ENCODE data around the gene CCNJL.
"Not testable (repeated sequence)": the region's sequence is repeated elsewhere in the genome, so short reads cannot be mapped to it uniquely, and the experiment has no call there.

Gene CCNJL

DNA sequence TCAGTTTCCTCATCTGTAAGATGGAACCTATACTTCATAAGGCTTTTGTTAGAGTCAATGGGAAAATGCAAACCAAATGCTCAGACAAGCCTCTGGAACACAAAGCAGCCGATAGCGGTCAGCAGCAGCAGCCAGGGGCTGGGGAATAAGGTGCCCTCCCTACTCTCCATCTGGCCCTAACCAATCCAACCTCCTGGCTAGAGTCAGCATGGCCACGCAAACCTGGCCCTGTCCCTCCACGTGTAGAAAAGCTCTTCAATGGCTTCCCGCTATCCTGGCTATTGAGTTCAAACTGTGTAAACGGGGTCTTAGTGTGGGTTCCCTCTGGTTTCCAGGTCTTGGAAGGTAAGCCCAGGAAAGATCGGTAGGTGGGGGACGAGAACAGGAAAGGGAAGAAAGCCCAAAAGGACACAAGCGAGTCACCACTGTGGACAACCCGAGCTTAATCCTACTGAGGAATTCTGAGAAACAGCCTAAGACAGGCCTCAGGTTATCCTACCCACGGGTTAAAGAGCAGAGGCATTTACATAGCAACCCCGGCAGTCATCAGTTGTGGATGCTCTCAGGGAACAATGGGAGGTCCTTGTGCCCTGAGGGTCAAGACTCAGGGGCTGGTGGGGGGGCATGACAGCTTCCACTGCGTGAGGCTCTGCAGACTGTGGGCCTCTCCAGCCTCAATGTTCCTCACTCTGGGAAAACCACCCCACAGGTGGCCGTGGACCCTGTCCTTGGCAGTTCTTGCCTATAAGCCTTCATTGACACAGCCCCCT lies 52.2 kb downstream of the CCNJL start:
- DNase-seq, result no peak

DNA sequence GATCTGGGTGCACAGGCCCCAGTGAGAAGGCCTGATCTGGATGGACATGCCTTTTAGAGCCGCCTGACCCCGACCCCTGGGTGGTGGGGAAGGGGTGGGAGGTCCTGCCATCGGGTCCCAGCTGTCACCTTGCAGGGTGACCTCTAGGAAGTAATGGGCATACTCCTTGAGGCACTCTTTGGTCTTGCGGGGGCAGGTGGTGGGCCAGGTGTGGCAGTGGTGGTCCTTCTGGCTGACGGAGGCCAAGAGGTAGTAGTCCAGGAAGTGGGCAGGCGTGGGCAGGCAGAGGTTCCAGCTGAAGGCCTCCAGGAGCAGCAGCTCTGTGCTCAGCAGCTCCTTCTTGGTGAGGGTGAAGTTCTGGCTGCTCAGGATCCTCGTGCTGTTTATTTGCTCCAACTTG lies 53.0 kb downstream of the CCNJL start:
- DNase-seq, result no peak

DNA sequence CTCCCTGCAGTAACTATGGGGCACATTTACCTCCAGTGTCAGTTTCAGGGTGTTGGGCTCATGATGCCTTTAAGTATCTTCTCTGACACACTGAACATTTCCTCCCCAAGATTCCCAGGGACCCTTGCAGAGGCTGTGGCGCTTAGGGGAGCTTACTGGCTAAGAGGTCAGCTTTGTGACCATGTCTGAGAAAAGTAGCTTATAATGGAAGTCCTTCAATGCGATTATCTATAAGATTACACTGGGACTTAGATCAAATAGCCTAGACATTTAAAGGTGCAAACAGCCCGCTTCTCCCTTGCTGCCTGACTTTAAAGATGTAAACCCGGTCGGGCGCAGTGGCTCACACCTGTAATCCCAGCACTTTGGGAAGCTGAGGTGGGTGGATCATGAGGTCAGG lies 57.7 kb downstream of the CCNJL start:
- no peak for DNase-seq

DNA sequence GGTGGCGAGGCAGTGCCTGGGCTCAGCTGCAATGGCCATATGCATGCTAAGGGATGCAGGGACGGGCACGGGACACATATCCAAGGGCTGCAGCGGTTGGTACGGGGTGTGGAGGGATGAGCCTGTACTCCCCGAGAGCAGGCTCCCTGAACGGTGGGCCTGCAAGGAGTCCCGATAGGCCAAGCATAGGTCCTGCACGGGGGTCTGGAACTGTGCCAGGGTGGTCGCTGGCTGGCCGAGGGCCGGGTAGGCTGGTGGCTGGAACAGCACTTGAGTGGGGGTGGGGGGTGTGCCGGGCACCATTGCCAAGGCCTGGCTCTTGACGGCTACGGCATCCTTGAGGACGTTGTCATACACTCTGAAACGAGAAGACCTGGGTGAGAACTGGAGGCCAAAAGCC lies 58.9 kb downstream of the CCNJL start:
- no peak for DNase-seq

DNA sequence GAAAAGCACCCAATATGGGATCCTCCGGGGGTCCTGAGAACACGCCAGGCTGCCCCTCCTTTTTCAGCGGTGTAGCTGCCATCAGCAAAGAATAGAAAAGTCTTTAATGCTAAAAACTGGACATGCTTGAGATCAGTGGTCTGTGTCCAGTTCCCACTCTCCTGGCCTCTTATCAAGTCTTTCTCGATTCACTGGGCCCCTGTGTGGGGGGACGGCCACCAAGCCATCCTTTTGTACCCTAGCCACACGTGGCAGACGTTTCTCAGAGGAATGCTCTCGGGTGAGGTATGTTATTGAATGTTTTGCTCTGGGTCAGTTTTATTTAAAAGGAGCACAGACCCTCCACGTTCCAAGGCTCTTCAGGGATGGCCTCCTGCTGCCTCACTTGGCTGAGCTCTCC lies 59.4 kb downstream of the CCNJL start:
- no peak for DNase-seq

DNA sequence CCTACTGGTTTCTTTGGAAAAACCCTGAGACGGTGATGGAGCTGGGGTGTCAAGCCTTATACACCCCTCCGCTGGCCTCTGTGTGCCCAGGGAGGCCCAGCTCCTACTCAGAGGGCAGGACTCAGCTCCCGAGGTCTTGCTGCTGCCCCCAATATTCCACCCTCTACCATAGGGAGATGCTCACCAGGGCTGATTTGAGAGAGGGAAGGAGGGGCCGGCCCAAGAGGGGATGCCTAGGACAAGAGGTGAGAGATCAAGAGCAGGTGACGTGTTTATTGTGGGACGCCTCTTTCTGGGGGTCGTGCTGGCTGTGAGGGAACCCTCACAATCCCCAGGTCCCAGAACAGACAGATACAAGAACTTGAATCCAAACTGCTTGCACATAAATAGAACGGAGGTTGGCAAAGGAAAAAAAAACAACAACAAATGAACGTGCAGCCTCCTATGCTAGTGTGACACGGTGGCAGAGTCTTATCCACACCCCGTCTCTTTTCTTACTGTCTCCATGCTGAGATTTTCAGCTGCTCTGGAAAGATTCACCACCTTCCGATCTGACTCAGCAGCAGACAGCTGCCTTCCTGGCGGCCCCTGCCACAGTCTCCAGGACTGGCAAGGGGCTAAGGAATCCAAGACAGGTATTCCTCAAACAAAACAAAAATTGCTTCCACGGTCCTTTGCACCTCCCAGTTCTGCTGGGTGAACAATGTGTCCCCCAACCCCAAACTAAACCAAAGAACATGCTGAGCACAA lies 60.8 kb downstream of the CCNJL start:
- DNase-seq, result no peak

DNA sequence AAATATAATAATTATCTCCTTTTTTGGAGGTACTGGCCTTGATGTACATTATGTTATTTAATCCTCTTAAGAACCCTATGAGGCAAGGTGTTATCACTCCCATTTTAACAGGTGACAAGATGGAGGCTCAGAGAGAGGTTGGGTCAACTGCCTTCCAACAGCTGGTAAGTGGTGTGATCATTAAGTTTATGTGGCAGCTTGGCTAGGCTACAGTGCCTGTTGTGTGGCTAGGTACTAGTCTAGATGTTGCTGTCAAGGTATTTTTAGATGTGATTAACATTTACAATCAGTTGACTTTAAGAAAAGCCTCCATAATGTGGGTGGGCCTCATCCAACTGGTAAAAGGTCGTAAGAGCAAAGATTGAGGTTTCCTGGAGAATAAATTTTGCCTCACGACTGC lies 61.5 kb downstream of the CCNJL start:
- no peak for DNase-seq

DNA sequence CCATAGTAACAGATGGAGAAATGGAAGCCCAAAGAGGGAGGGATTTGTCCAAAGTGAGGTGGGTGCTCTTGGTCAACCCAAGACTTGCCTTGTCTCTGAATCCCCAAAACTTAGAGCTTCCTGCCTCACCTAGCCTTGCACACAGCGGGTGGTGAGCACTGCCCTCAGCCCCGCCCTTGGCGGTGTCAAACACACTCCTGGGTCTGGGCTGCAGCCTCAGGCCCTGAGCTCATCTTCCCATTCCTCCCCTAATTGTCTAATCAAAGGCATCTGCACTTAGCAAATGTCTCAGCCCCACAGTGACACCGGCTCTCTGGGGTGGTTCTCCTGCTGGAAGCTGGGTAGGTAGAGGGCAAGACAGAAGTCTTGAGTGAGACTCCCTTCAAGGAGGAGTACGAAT lies 62.1 kb downstream of the CCNJL start:
- no peak for DNase-seq

DNA sequence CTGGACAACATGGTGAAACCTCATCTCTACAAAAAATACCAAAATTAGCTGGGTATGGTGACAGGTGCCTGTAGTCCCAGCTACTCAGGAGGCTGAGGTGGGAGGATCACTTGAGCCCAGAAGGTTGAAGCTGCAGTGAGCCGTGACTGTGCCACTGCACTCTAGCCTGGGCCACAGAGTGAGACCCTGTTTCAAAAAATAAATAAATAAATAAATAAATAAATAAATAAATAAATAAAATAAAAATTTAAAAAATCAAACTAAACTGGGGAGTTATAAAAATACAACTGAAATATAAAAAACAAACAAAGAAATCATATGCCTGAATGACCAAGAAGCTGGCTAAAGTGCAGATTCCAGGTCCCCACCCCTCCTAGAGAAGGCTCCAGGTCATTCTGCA lies 62.8 kb downstream of the CCNJL start:
- DNase-seq, result not testable (repeated sequence)

DNA sequence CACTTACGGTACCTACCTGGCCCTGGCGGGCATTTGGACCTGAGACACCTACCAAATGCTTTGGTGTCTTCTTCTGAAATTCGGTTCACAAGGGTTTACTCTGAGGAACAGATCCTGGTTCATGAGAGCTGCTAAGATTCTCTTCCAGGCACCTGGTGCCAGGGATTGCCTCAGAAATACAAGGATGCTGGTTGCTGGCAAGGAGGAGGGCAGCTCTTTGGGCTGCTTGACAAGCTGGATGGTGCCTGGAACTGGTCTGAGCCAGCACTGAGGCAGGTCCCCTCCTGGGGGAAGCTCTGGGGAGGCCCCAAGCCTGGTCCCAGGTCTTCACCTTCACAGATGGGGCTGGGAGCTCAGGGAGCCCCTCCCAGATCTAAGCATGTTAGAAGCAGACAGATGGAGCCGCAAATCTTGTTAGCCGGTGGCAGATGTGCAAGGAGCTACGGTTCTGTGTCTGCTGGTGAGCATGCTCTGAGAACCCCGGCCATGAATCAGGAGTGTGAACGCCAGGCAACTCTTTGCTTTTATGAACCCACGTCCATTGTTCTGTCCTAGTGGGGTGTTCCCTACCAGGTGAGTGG lies 66.8 kb downstream of the CCNJL start:
- no peak for DNase-seq

DNA sequence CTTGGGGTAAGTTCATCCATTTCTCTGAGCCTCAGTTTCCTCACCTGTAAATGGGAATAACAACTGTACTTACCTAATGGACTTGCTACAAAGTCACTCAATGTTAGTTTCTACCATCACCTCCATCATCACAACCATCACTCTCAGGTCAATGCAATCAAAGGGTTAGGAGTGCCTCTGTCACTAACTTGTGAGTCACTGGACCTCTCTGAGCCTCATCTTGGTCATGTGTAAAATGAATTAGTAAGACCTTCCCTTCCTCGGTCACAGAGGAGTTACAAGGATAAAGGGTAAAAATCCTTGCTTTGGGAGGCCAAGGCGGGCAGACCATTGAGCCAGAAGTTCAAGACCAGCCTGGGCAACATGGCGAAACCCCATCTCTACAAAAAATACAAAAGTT lies 70.2 kb downstream of the CCNJL start:
- peak in 2 of 3 donors; percentile 26 to 37 for DNase-seq

DNA sequence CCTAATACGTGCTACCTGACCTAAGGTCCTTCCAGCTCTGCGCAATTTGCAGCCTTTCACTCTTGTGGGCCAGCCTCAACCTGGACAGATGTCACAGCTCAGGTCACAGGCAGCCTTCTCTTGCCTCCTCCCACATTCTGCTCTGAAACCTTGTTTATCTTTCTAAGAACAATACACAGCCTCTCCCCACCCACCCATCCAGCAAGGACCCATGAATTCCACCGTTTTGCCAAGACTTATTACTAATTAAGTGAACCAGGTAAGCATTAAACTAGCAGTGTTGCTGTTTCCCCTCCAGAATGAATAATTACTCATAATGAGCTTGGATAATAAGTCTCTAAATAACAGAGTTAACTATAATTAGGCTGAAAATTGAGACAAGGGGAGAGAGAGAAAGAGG lies 72.0 kb downstream of the CCNJL start:
- no peak for DNase-seq

DNA sequence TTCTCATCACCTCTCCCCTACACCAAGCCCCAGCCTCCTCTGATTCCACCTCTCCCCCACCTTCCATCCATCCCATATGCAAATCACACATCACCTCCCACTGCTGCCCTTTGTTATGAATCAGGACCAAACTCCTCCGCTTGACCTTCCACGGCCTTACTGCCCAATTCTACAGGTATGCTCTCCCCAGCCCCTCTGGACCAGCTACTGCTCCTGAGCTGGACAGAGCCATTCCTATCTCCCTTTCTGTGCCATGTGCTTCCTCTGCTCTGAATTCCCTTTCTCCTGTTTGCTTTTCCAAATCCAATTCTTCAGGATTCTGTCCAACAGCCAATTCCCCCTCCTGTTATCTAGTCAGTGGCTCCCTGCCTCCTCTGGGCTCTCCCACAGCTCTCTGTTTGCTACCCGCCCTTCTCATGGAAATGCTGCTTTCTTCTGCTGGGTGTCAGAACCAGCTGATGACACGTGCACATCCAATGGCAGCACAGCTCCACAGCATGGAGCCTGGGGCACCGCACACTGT lies 74.7 kb downstream of the CCNJL start:
- DNase-seq, result no peak

DNA sequence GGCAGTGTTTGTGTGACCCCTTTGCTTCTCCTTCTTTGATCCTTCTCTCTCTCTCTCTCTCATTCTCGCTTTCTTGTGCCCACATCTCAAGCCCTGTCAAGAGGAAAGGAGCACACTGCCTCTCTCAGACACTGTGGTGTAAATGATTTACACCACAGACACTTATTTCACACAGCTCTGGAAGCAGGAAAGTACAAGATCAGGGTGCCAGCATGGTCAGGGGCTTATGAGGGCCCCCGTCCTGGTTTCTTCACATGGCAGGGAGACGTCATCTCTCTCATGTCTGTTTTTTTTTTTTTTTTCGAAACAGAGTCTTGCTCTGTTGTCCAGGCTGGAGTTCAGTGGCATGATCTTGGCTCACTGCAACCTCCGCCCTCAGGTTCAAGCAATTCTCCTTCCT lies 76.6 kb downstream of the CCNJL start:
- DNase-seq, result no peak

DNA sequence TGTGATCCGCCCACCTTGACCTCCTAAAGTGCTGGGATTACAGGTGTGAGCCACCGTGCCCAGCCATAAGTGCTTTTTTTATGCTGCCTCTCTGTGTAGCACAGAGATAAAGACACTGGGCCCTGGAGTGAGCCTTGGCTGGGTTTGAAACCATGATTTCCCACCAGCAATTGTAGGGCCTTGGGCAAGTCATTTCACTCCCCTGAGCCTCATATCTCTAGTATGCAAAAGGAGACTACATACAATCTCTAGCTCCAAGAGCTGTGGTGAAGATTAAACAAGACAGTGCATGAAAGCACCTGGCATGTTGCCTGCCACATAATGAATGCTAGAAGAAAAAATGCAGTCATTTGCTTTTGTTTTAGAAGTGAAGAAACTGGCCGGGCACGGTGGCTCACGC lies 79.1 kb downstream of the CCNJL start:
- DNase-seq, result no peak

DNA sequence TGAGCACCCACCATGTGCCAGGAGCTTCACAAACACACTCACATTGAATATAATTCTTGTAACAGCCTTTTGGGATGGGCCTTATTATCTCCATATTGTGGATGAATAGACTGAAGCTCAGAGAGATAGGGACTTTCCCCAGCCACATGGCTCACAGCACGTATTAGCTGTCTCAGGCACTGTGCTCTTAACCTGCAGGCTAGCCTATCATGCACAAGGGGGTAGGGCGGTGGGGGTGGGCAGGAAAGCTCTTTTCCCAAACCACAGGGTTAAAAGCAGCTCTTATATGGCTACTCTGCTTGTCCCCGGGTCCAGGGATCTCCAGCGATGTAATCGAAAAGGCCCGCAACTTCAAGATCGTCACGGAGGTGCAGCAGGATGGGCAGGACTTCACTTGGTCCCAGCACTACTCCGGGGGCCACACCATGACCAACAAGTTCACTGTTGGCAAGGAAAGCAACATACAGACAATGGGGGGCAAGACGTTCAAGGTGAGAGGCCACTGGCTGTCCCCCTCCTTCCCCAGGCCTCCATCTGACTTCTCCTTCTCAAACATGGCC lies 80.5 kb downstream of the CCNJL start:
- DNase-seq, result peak; percentile 23 to 43 (median 41)

DNA sequence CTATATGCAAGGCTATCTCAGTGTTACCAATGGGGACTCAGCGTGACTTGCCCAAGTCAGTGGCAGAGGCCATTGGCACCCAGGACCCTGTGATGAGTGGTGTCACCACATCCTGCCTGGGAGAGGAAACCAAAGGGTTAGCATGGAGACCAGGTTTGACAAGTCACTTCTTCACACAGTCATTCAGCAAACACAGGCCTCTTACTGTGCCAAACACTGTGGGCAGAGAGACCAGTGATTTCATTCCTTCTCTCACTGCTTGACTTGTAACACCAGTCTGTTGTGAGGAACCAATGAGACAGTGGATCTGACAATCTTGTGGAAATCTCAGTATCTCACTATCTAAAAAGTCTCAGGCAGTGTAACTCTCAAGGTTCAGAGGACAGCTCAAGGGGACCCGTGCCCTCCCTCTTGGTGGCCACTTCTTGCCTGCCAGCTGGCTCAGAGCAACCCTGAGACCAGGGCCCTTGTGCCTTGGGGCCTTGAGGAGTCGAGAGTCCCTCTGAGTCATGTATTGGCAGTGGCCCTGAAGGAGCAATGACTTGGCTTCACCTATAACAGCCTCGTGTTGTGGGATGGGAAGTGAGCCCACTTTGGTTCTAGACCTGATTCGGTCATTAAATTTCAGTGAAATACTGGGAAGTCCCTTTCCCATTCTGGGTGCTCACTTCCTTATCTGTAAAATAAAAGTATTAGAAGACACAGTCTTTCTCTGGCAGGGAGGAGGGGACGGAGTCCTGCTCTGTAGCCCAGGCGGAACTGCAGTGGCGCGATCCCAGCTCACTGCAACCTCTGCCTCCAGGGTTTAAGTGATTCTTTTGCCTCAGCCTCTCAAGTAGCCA lies 81.5 kb downstream of the CCNJL start:
- peak; percentile 91 to 94 (median 93) for DNase-seq

DNA sequence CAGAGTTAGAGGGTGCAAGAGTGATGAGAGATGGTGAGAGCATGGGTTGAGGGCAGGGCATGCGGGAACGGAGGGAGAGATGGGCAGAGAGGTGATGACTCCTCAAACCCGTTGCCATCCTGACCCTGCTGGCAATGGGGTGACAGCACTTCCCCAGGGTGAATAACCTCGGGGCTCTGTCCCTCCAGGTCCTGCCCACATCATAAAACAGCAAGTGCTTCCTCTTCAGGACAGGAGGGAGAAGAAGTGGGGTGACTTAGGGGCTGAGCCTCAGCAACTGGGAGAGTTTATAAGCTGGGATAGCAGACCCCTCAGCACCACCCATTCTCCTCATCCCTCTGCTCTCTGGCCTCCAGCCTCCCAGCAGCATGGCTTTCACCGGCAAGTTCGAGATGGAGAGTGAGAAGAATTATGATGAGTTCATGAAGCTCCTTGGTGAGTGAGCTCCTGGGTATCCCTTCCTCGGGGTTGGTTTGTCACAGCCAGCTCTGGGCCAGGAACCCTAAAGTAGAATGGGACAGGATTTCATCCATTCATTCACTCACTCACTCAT lies 83.1 kb downstream of the CCNJL start, which contains the start of gene FABP6:
FABP6 (plus strand) TSS at position 317 of the 553 bp plus-strand sequence; CDS start at position 369, 52 bp downstream.
- DNase-seq, result peak in 2 of 3 donors; percentile 16 to 22

DNA sequence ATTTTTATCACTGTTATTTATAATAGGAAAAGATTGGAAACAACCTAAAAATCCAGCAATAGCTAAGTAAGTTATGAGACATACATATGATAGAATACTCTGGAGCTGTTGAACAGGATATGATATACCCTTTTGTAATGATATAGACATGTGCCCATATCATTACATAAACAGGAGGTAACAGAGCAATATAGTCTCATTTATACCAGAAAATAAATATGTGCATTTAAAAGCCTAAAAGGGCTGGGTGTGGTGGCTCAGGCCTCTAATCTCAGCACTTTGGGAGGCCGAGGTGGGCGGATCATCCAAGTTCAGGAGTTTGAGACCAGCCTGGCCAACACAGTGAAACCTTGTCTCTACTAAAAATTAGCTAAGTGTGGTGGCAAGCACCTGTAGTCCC lies 85.4 kb downstream of the CCNJL start:
- DNase-seq, result peak in 2 of 3 donors; percentile 8 to 21

DNA sequence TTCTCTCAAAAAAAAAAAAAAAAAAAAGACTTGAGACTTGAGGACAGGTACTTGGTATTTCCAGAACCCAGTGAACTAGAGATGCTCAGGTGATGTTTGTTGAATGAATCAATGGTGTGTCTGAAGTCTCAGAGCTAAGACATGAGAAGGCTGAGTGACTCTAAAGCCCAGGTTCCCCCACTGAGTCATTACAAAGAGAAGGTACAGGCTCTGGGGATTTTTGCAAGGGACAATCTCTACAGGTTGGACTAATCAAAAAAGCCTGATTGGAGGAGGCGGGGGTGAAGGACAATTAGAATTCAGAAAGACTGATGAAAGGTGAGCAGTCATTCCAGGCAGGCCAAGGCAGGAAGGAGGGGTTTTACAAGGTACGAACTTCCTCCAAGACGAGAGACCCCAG lies 91.3 kb downstream of the CCNJL start:
- no peak for DNase-seq

DNA sequence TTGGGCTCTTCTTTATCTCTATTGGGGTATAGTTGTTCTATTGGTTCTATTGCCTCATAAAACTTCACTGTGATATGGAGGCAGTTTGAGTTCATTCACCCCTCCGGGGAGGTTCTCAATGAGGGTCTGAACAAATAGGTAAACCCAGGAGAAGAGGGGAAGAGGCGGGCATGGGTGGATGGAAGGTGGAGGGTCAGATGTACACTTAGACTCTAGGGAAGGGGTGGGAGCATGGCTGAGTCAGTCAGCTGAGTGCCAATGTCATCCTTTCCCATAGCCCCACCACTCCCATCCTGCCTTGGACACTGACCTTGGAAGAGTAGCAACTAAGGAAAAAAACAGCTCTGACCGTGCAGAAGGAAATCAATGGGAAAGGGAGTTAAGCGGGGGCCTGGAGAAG lies 93.0 kb downstream of the CCNJL start:
- no peak for DNase-seq

DNA sequence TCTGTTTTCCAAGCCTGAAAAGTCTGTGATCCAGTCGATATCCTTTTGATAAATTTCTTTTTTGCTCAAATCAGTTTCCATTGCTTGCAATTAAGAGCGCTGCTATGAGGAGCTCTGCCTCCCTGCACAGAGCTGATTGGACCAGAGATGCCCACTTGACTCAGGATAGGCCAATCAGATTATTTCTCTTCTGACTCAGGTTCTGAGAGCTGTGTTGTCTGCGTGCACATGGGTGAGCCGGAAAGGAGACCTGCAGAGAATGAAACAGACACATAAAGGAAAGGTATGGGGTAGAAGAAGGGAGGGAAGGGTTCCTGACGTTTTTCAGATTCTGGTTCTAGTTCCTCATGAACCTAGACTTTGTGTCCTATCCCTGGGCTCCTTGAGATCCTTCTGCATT lies 98.8 kb downstream of the CCNJL start:
- DNase-seq, result no peak

Measured in suppressor macrophage treated with lipopolysaccharide for 1 hour (primary cell).